NCI-H748 (cell line): Measurements from ENCODE around the gene NOXO1.
A peak's percentile ranks its signal among the peaks of the same experiment; 100 is the strongest.
"Not testable (repeated sequence)": the region's sequence is repeated elsewhere in the genome, so short reads cannot be mapped to it uniquely, and the experiment has no call there.

Experiments used
- DNase-seq: peaks from one replicate; lab custom pipeline; 2025; ENCODE audit not compliant: unreplicated experiment; lab: John Stamatoyannopoulos, UW

Gene NOXO1

DNA sequence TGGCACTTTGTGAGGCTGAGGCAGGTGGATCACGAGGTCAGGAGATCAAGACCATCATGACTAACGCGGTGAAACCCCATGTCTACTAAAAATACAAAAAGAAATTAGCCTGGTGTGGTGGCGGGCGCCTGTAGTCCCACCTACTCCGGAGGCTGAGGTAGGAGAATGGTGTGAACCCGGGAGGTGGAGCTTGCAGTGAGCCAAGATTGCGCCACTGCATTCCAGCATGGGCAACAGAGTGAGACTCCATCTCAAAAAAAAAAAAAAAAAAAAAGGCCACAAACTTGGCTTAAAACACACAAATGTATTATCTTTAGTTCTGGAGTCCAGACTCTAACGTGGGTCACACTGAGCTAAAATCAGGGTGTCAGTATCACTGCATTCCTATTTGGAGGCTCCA is 30.5 kb upstream of the NOXO1 start:
- not testable (repeated sequence) for DNase-seq

- peak; percentile 87 for DNase-seq
These were observed 28.7 kb upstream of the NOXO1 start, which contains the start of gene ZNF598 for GRCh38 chr16:2009791-2010510. TSS of gene ZNF598 (minus strand) at chr16:2009821.

- DNase-seq = peak; percentile 46
These were observed 28.0 kb upstream of the NOXO1 start for GRCh38 chr16:2009164-2009711.

GRCh38 chr16:2008631-2009163 is 27.4 kb upstream of the NOXO1 start:
- DNase-seq = peak; percentile 16

DNA sequence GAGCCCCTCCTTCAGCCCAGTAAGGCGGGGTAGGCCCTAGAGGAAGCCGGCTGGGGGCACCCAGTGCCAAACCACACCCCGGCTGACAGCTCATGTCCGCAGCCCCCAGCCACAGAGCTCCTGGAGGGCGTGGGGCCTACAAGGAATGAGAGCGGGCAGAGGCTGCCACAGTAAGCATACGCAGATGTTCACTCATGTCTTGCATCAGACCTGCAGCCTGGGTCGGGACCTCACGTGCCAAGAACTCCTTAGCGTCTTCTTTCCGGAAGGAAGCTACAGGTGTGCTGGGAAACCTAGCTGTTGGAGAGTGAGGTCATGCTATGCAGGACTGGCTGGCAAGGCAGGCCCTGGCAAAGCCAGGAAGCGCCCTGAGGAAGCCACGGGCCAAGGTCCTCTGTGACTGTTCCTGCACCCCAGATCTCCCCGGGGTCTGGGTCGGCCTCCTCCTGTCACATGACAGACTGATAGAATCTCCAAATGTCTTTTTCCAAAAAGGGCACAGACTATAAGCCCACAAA is 26.8 kb upstream of the NOXO1 start:
- DNase-seq = no peak

DNA sequence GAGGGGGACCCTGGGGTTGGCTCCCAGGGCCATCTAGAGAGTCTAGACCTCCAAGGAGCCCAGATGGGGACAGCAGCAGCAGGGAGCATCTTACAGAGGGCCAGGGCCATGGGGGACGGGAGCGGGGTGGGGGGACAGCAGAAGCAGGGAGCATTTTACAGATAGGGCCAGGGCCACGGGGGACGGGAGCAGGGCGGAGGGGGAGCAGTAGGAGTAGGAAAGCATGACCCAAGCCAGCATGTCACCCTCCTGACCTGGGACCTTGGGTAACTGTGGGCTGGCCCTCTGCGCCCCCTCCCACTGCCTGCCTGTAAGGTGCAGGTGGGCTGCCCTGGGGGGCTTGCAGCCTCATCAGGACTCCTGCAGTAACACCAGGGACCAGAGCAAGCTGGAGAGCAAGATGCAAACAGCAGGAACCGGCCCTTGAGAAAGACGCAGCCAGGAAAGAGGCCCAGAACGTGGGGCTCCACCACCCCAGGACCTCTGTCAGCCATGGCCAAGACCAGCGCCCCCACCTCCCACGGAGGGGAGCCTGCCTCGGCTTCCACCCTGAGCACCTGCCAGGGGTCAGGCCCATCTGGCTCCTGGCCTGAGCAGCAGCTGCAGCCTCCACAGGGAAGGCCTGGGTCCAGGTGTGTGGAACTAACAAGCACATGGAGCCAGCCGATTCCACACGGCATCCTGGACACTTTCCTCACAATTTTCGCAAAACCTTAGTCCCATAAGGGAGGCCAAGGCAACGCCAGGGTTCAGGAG is 26.0 kb upstream of the NOXO1 start:
- DNase-seq = no peak

DNA sequence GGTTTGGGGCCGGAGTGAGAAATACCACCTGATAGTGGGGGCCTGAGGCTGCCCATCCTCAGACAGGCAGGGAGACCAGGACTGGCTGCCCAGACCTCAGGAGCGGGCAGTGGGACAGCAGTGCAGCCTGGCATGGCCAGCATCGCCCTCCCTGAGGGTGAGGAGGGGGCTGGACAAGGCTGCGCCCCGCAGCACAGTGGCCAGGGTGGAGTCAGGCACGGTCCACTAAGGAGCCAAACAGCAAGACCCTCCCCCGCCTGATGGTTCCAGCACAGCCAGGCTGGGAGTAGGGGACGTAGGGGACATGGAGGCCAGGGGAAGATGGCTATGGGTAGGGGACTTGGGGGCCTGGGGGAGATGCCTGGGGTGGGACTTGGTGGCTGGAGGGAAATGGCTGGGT is 25.0 kb upstream of the NOXO1 start:
- DNase-seq = no peak

DNA sequence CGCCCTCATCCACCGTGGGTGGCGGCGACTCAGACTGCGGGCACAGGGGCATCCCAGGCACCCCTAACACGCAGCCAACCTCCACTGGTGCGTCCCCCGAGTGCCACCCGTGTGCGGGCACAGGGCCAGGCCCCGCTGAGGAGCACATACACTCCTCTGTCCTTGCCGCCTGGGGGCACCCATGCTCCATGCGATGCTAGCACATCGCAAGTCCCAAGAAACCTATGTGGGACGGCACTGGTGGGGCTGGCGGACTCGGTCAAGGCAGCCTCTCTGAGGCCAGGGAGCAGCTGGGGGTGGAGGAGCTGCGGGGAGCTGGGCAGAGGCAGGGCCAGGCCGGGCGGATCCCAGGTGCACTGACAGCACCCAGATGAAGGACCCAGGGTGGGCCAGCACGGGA is 24.4 kb upstream of the NOXO1 start:
- no peak for DNase-seq

DNA sequence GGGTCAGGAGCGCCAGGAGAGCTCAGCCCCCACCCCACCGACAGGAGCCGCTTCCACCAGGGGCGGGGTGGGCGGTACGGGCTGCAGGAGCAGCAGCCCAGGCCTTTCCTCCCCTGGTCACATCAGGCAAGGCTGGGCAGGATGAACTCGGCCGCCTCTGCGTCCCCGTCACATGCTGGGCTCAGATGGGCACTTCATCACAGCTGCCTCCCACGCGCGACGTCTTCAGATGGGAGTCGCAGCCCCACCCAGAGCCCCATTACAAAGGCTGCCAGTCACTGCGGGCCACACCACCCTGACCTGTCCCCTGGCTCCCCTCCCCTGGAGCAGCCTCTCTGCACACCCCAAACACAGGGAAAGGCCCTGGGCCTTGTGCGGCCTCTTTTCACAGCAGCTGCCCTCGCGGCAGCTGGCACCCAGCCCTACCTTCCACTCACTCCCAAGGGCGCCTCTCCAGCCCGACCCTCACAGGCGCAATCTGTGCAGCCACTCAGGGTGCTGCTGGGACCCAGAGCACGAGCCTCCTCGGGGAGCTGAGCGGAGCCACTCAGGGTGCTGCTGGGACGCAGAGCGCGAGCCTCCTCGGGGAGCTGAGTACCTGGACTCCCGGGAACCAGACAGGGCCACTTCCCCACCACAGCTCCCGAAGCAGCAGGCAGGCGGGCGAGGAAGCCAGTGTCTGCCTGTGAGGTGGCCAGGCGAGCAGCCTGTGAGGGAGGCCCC is 23.7 kb upstream of the NOXO1 start:
- DNase-seq = no peak

GRCh38 chr16:2003827-2004641 is 22.8 kb upstream of the NOXO1 start:
- peak; percentile 91 for DNase-seq

DNA sequence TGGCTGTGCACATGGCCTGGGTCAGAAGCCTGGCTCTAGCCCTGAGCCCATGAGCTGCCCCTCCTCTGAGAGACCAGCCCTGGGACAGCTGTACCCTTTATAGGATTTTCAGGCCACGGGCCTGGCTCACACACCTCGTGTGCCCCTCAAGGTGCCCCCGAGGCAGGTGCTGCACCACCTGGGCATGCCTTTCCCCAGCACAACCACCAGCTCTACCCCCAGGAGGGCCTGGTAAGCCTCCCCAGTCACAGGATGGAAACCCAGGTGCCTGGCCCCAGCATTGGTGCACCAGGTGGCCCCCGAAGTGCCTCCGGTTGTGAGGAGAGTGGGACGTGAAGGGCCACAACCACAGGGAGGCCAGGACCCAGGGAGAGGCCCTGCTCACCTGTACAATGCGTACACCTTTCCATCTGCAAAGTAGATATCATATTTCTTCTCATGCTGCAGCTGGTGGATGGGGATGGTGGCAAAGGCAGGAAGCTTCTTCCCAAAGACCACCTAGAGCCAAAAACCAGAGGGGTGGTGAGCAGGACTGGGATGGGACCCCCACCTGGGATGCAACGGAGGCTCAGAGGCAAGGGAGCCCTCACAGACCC is 22.1 kb upstream of the NOXO1 start:
- no peak for DNase-seq

DNA sequence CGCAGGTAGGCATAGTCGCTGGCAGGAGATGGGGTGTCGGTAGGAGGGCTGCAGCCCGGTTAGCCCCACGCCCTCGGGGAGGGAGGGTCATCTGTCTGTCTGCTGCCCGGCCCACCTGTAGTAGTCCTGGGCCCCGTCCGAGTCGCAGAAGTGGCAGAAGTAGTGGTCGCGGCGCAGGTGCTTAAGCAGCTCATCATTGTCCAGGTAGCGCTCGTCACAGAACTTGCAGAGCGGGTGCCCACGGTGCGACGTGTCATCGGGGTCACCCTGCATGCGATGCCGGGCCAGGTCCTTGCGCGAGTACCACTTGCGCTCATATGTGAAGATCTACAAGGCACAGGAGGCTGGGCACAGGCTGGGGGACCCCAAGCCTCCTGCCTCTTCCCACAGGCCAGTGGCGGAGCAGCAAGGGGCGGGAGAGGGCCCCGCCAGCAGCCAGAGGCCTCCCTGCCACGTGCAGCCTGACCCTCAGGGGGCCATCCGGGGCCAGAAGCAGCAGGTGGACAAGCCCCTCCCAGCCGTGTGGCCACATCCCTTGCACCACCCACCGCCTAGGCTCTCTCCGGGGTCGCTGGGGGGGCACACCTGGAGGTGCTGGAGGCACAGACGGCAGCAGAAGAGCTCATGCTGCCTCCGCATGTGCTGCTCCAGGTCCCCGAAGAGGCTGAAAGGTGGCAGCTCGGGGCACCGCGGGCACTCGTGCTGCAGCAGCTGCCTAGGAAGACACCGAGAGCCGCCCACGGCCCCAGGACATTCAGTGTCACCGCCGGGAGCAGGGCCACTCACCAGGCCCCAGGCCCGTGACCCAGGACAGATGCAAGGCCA is 21.3 kb upstream of the NOXO1 start:
- DNase-seq = no peak

DNA sequence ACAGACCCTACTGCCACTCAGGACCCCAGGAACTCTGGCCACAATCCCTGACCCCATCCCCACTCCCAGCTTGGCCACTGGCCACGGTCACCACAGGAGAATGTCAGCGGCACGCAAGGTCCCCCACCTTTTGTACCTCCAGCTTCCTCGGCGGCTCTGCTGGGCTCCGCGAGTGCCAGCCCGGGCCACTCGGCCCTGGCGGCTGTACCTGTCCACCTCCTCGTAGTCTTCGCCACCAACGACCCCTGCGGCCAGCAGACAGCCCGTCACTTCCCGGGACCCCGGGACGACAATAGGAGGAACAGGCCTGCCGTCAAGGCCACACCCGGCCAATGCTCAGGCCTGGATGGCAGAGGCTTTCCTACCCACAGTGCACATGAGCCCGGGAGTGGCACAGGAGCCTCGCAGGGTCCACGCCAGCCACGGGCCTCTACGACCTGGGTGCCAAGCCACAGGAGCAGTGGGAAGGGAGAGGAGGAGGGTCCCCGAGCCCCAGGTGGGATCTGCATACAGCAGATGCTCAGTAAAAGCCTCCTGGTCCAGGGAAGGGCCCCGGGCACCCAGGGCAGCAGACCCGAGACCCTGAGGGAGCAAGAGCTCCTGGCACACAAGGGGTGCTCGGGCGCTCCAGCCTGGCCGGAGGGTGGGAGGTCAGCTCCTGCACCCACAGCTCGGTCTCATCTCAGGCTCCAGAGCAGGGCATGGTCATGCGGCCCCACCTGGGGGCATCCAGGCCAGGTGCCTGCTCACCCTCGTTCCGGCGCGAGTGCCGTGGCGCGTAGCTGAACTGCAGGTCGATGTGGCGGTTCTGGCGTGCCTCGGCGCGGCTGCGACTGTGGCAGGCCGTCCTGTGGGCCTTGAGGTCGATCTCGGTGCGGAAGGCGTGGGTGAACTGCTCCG is 20.4 kb upstream of the NOXO1 start:
- no peak for DNase-seq

DNA sequence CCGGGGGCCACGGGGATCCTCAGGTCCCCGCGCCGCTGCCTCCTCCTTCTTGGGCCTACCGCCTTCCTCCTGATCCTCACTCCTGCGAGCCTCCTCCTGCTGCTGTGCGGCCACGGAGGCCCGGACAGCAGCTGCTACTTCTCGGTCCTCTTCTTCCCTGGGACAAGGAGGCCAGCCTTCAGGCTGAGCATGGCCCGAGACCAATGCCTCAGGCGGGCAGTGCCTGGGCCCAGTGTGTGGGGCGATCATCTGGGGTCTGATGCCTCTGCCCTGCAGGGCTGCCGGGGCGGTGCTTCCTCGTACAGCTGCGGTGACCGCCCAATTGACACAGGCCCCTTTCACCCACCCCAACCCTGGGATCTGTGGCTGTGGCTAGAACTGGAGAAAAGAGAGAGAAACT is 19.8 kb upstream of the NOXO1 start:
- DNase-seq = no peak

DNA sequence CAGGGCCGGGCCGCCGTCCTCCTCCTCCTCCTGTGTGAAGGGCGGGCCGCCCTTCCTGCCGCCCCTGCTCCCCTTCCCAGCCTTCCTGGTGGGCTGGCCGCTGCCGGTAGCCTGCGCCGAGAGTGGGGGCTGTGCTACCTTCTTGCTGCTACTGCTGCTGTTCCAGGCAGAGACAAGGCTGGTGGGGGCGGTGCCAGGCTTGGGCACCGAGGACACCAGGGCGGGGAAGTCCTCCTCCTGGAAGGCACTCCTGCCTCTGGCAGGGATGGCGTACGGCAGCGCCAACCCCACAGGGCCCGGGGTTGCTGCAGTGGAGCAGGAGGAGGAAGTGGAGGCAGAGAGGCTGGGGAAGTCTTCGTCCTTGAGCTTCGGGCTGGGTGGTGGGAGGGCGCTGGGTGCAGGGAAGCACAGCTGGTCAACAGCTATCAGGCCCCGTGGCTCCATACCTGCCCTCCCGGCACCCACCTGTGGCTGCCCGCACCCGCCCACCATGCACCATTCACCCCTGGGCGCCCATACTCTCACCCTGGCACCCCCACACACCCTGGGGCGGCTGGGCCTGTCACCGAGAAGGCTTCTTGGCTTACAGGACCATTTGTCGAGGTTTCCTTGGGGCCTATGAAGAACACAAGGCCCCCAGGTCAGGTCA is 18.7 kb upstream of the NOXO1 start:
- DNase-seq = no peak

- DNase-seq = no peak
These were observed 17.9 kb upstream of the NOXO1 start for GRCh38 chr16:1998852-1999801.
